ENCODE measurements around the gene CLBA1.

DNA sequence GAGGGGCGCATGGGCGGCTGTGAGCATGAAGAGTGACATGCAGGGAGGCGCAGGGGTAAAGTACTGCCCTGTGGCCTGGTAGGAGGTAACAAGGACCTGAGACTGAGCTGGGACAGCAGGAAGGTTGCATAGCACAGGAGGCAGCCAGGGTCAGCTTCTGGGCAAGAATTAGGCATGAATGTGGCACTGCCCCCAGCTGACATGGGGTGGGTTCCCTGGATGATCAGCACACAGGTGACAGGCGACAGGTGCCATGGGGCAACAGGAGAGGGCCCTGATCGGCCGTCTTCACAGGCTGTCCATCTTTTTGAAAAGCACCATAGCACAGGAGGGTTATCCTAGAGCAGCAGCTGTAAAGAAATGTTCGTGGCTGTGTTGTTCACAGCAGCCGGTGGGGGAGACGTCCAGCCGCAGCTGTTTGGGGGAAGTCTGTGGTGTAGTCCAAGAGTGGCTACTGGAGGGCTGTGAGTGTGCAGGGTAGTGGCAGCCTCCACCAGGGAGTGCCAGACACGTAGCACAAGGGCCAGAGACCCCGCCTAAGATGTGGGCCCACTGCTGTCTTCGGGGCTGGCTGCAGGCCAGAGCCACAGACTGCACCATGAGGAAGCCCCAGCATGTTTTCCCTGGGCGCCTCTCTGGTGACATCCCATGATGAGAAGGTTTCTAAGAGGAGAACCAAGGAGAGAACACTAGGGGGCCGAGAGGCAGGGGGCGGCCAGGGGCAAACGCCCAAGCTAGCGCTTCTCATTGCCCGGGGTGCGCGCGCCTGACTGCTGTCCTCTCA, 8.4 kb downstream of the CLBA1 start:
- TF ChIP-seq, protein P1, sequence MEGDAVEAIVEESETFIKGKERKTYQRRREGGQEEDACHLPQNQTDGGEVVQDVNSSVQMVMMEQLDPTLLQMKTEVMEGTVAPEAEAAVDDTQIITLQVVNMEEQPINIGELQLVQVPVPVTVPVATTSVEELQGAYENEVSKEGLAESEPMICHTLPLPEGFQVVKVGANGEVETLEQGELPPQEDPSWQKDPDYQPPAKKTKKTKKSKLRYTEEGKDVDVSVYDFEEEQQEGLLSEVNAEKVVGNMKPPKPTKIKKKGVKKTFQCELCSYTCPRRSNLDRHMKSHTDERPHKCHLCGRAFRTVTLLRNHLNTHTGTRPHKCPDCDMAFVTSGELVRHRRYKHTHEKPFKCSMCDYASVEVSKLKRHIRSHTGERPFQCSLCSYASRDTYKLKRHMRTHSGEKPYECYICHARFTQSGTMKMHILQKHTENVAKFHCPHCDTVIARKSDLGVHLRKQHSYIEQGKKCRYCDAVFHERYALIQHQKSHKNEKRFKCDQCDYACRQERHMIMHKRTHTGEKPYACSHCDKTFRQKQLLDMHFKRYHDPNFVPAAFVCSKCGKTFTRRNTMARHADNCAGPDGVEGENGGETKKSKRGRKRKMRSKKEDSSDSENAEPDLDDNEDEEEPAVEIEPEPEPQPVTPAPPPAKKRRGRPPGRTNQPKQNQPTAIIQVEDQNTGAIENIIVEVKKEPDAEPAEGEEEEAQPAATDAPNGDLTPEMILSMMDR (conservative IDR thresholded peaks at IDR 0.05): no peak
- TF ChIP-seq ZFX (IDR thresholded peaks at IDR 0.05): no peak

Measured in C4-2B (cell line).